SH-SY5Y (cell line): Measurements from ENCODE around the gene COPS9.

Experiments
- GATA2 ChIP-seq: IDR thresholded peaks from 2 replicates; pipeline ENCODE4 v1.6.1; 2011; ENCODE audit warnings: mild to moderate bottlenecking, low read depth, low read length
- GATA3 ChIP-seq: IDR thresholded peaks from 2 replicates; pipeline ENCODE4 v1.6.1; 2011; ENCODE audit warnings: low read depth, mild to moderate bottlenecking, low read length, moderate library complexity

The COPS9 gene

GRCh38 chr2:240169486-240170353 is 33.6 kb upstream of the COPS9 start:
- TF ChIP-seq GATA3 (no peak), GATA2 (no peak)

- TF ChIP-seq GATA2 (no peak), GATA3 (no peak)
These were observed 32.6 kb upstream of the COPS9 start for GRCh38 chr2:240168546-240169361.

GRCh38 chr2:240168041-240168440 is 31.9 kb upstream of the COPS9 start:
- TF ChIP-seq GATA2 (no peak), GATA3 (no peak)

- TF ChIP-seq GATA2 (no peak), GATA3 (no peak)
These were observed 31.4 kb upstream of the COPS9 start for GRCh38 chr2:240167588-240167880.

- TF ChIP-seq GATA2: no peak
- TF ChIP-seq GATA3: no peak
These were observed 30.9 kb upstream of the COPS9 start for GRCh38 chr2:240166761-240167587.

- no peak for TF ChIP-seq GATA2
- TF ChIP-seq GATA3: no peak
These were observed 30.1 kb upstream of the COPS9 start for GRCh38 chr2:240166191-240166590.

- TF ChIP-seq GATA2: no peak
- no peak for TF ChIP-seq GATA3
These were observed 29.6 kb upstream of the COPS9 start for GRCh38 chr2:240165661-240166060.

- TF ChIP-seq GATA2: no peak
- no peak for TF ChIP-seq GATA3
These were observed 28.9 kb upstream of the COPS9 start for GRCh38 chr2:240165034-240165433.

- no peak for TF ChIP-seq GATA3
- TF ChIP-seq GATA2: no peak
These were observed 28.5 kb upstream of the COPS9 start for GRCh38 chr2:240164586-240164985.

GRCh38 chr2:240163844-240164574 is 27.9 kb upstream of the COPS9 start:
- TF ChIP-seq GATA2 (no peak), GATA3 (no peak)

GRCh38 chr2:240162939-240163714 is 27.0 kb upstream of the COPS9 start:
- no peak for TF ChIP-seq GATA3
- TF ChIP-seq GATA2: no peak

GRCh38 chr2:240162531-240162930 is 26.4 kb upstream of the COPS9 start:
- TF ChIP-seq GATA3 (no peak), GATA2 (no peak)

GRCh38 chr2:240162032-240162431 is 25.9 kb upstream of the COPS9 start:
- no peak for TF ChIP-seq GATA2
- no peak for TF ChIP-seq GATA3
